LNCAP (cell line): ENCODE results near the gene CPEB3.

Source experiments
- TF ChIP-seq, protein P1 (sequence below): fragments of 450-650 bp; IDR thresholded peaks from 2 replicates; pipeline ENCODE4 v1.5.1; 2017; ENCODE audit warnings: mild to moderate bottlenecking

Gene CPEB3

DNA sequence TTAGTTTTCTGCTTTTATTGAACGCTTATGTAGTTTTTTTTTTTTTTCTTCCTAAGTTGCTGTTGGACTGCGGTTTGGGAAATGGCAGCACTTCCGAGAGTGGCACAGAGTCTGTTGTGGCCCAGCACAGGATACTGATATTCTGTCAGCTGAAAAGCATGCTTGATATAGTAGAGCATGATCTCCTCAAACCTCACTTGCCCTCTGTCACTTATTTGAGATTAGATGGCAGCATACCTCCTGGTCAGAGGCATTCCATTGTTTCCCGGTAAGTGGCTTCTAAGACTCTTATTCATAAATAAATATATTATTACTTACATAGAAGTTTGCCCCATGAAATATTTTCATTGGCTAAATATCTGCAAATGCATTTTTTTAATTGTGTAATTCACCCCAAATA lies 266.2 kb downstream of the CPEB3 start:
- TF ChIP-seq, protein P1, sequence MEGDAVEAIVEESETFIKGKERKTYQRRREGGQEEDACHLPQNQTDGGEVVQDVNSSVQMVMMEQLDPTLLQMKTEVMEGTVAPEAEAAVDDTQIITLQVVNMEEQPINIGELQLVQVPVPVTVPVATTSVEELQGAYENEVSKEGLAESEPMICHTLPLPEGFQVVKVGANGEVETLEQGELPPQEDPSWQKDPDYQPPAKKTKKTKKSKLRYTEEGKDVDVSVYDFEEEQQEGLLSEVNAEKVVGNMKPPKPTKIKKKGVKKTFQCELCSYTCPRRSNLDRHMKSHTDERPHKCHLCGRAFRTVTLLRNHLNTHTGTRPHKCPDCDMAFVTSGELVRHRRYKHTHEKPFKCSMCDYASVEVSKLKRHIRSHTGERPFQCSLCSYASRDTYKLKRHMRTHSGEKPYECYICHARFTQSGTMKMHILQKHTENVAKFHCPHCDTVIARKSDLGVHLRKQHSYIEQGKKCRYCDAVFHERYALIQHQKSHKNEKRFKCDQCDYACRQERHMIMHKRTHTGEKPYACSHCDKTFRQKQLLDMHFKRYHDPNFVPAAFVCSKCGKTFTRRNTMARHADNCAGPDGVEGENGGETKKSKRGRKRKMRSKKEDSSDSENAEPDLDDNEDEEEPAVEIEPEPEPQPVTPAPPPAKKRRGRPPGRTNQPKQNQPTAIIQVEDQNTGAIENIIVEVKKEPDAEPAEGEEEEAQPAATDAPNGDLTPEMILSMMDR, result no peak

DNA sequence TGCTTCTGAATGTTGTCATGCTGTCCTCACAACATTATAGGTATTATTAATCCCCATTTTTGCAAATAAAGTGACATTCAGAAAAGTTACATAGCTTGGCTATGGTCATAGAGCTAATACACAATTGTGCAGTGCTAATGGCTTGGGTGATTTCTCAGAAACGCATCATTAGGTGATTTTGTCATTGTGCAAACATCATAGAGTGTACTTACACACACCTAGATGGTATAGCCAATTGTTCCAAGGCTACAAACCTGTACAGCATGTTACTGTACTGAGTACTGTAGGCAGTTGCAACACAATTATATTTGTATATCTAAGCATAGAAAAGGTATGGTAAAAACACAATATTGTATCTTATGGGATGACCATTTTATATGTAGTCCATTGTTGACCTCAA lies 276.3 kb downstream of the CPEB3 start:
- TF ChIP-seq, protein P1, result no peak

DNA sequence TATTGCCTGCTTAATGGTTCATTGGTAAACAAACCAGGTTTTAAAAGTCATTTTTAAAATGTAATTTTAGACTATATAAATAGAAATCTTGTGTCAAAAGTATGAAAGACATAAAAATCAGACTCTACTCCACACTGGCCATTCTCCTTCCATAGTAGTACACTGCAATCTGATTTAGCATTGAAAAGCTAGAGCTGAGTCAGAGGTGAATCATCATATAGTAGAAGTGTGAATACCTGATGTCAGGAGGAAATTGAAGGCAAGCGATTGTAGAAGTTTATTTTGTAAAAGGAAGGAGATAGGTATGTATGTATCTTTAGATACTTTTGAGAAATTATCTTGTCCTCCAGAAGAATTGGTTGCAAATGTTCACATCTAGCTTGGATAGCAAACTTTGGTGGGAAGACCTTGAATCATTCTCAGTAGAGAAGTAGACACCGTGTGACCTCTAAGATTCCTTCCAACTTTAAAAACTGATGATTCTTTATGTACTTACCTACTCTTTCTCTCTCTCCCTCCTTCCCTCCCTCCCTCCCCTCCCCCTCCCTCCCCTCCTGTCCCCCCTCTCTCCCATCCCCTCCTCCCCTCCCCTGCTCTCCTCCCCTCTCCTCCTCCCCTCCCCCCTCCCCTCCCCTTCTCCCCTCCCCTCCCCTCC lies 279.2 kb downstream of the CPEB3 start:
- TF ChIP-seq, protein P1, result no peak

DNA sequence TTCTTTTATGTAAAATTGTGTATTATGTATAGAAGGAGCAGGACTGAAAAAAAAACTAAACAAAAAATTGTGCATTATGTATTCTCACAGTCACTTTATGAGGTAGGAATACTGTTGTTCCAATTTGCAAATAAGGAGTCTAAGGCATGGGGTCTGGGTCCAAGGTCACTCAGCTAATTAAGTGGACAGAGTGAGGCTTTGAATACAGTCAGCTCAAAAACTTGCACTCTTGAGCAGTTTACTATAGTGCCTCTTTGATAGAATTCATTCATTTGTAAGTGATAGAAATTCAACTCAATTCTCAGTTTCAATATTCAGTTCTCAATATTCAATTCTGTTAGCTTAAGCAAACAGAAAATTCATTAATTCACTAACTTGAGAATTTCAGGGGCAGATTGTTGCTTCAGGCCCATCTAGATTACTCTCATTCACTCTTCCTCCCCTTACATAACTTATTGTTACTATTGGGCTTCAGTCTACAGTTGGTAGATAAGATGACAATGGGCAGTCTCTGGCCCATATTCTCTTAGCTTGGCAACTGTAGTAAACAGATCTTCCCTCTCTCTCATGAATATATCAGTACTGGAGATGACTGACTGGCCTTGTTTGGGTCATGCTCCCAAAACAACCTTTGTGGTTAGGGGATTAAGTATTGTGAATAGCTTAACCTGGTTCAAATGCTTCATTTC lies 280.7 kb downstream of the CPEB3 start:
- TF ChIP-seq, protein P1, result no peak

DNA sequence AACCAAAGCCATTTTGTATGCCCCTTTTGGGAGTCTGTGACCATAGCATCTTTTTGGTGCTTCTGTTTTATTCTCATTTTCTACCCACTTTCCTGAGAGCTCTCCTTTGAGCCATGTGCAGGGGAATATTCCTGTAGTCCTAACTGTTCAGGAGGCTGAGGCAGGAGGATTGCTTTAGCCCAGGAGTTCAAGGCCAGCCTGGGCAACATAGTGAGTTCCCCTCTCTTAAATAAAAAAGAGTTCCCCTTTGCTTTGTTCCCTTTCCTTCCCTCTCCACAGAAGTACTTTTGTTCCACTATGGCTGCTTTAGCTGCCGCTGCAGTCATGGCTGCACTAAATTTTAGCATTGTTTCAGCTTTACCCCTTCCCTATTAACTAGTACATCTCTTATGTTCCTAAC lies 281.4 kb downstream of the CPEB3 start:
- TF ChIP-seq, protein P1, result no peak

DNA sequence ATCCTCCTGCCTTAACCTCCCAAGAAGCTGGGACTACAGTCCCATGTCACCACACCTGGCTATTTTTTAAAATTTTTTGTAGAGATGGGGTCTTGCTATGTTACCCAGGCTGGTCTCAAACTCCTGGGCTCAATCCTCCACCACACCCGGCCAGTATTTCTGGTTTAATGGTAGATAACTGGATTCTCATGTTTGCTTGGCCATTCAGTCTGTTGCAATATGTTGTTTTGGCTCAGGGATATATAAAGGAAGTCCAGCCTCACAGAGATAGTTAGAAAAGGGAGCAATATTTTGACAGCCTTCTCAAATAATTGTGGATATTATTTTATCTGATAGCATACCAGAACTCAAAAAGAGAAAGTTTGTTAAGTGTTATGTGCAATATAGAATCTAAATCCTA lies 284.9 kb downstream of the CPEB3 start:
- TF ChIP-seq, protein P1, result no peak

DNA sequence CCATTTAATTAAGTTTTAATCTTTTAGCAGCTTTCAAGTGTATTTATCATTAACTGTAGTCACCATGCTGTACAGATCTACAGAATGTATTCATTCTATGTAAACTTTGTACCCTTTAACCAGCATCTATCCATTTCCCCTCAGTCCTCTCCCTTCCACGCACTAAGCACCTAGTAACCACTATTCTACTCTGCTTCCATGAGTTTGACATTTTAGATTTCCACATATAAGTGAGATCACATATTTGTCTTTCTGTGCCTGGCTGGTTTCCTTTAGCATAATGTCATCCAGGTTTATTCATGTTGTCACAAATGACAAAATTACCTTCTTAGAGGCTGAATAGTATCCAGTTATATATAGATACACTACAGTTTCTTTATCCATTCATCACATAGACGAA lies 287.6 kb downstream of the CPEB3 start:
- TF ChIP-seq, protein P1, result no peak

DNA sequence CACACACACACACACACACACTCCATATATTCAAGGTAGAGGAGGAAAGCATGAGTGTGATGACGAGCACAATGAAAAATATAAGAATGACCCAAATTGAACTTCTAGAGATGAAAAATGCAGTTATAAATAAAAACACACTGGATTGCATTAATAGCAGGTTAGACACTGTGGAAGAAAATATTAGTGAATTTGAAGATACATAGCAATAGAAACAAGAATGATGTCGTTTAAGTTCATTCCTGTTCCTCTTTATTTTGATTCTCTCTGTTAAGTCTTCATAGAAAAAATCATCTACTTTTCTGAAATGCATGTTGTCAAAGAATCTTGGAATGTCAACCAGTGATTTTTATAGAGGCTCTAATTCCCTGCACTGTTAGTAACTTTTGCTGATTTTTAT lies 288.9 kb downstream of the CPEB3 start:
- TF ChIP-seq, protein P1, result no peak
